ENCODE data around the gene IGF2R. TPM values are rescaled to one million over a fixed set of nuclear protein-coding genes. Genes with fewer than 3 reads are reported as not detected.

Gene IGF2R
- polyA plus RNA-seq, 1 donor (not counting 4 experiments of a cell fraction or from before 2014, with no cell fraction given) = 40.9 TPM

- Histone ChIP-seq H3K9me3 (ENCODE audit: control insufficient read depth, low read depth, low read length) (no peaks in the 10 kb centered on the region), H3K9ac (ENCODE audit: control insufficient read depth, extremely low read depth, insufficient read depth, low read length) (no peak overlapping the region), H3K36me3 (ENCODE audit: control insufficient read depth in 2 of 2, extremely low read depth in 1 of 2, insufficient read depth in 2 of 2, low read length in 2 of 2) (peaks cover 46 to 52% of the 10 kb centered on the region in 2 experiments), H3K4me2 (ENCODE audit: control insufficient read depth, extremely low read depth, insufficient read depth, low read depth, low read length) (no peak overlapping the region), H2AFZ (ENCODE audit: control insufficient read depth, low read length) (no peak overlapping the region), H4K20me1 (ENCODE audit: control insufficient read depth, extremely low read depth, insufficient read depth, low read length) (peaks cover 4% of the 10 kb centered on the region), H3K27me3 (ENCODE audit: control insufficient read depth, extremely low read depth, insufficient read depth, low read length) (no peaks in the 10 kb centered on the region), H3K9me1 (ENCODE audit: control insufficient read depth, extremely low read depth, insufficient read depth, low read length) (no peaks in the 10 kb centered on the region), H3K27ac (ENCODE audit: control insufficient read depth, insufficient read depth, low read length) (no peak overlapping the region), H3K79me2 (ENCODE audit: control insufficient read depth, insufficient read depth, low read length) (no peaks in the 10 kb centered on the region), H3K4me1 (ENCODE audit: control insufficient read depth, extremely low read depth, insufficient read depth, low read length) (no peaks in the 10 kb centered on the region), H3K4me3 (ENCODE audit: control insufficient read depth in 2 of 3, extremely low read depth in 1 of 3, insufficient read depth in 2 of 3, low read depth in 1 of 3, low read length in 3 of 3) (no peak overlapping the region)
- no peak for FAIRE-seq
- no peak for DNase-seq (ENCODE audit: low read depth, low spot score)
- dilution Hi-C loops (cut with MboI; ENCODE audit: extremely low pct_ligation_motif_present, low sequenced_read_pairs) = no loop called here
- TF ChIP-seq CTCF (optimal IDR thresholded peaks at IDR 0.05 in 1 of 3, IDR thresholded peaks at IDR 0.05 in 1 of 3, conservative IDR thresholded peaks at IDR 0.05 in 1 of 3; ENCODE audit: extremely low read depth in 1 of 3, insufficient read depth in 2 of 3, low read length in 3 of 3) = no peak
- no peak for TF ChIP-seq EZH2 (IDR thresholded peaks at IDR 0.05; ENCODE audit: low read length)
Measured at GRCh38 chr6:160069050-160069454, 100.2 kb downstream of the IGF2R start.

GRCh38 chr6:160069459-160069858 is 100.6 kb downstream of the IGF2R start:
- Histone ChIP-seq H4K20me1 (ENCODE audit: control insufficient read depth, extremely low read depth, insufficient read depth, low read length) (peaks cover 4% of the 10 kb centered on the region), H3K27ac (ENCODE audit: control insufficient read depth, insufficient read depth, low read length) (no peak overlapping the region), H3K9me3 (ENCODE audit: control insufficient read depth, low read depth, low read length) (no peaks in the 10 kb centered on the region), H3K4me3 (ENCODE audit: control insufficient read depth in 2 of 3, extremely low read depth in 1 of 3, insufficient read depth in 2 of 3, low read depth in 1 of 3, low read length in 3 of 3) (no peak overlapping the region), H3K4me2 (ENCODE audit: control insufficient read depth, extremely low read depth, insufficient read depth, low read depth, low read length) (no peak overlapping the region), H3K9ac (ENCODE audit: control insufficient read depth, extremely low read depth, insufficient read depth, low read length) (no peak overlapping the region), H3K9me1 (ENCODE audit: control insufficient read depth, extremely low read depth, insufficient read depth, low read length) (no peaks in the 10 kb centered on the region), H3K27me3 (ENCODE audit: control insufficient read depth, extremely low read depth, insufficient read depth, low read length) (no peaks in the 10 kb centered on the region), H3K79me2 (ENCODE audit: control insufficient read depth, insufficient read depth, low read length) (no peaks in the 10 kb centered on the region), H2AFZ (ENCODE audit: control insufficient read depth, low read length) (no peak overlapping the region), H3K4me1 (ENCODE audit: control insufficient read depth, extremely low read depth, insufficient read depth, low read length) (no peaks in the 10 kb centered on the region), H3K36me3 (ENCODE audit: control insufficient read depth in 2 of 2, extremely low read depth in 1 of 2, insufficient read depth in 2 of 2, low read length in 2 of 2) (peaks cover 46 to 51% of the 10 kb centered on the region in 2 experiments)
- dilution Hi-C loops (cut with MboI; ENCODE audit: extremely low pct_ligation_motif_present, low sequenced_read_pairs) = no loop called here
- FAIRE-seq (no peak), DNase-seq (ENCODE audit: low read depth, low spot score) (no peak)
- TF ChIP-seq CTCF (optimal IDR thresholded peaks at IDR 0.05 in 1 of 3, IDR thresholded peaks at IDR 0.05 in 1 of 3, conservative IDR thresholded peaks at IDR 0.05 in 1 of 3; ENCODE audit: extremely low read depth in 1 of 3, insufficient read depth in 2 of 3, low read length in 3 of 3) = no peak
- TF ChIP-seq EZH2 (IDR thresholded peaks at IDR 0.05; ENCODE audit: low read length) = no peak

All from keratinocyte (primary cell).